UCSD-AML1 (cell line): ENCODE results near the gene ZNF789.
"Not testable (repeated sequence)": the region's sequence is repeated elsewhere in the genome, so short reads cannot be mapped to it uniquely, and the experiment has no call there.

Experiments
- DNase-seq: peaks from one replicate; lab custom pipeline; 2025; ENCODE audit not compliant: unreplicated experiment; lab: John Stamatoyannopoulos, UW

Gene ZNF789

DNA sequence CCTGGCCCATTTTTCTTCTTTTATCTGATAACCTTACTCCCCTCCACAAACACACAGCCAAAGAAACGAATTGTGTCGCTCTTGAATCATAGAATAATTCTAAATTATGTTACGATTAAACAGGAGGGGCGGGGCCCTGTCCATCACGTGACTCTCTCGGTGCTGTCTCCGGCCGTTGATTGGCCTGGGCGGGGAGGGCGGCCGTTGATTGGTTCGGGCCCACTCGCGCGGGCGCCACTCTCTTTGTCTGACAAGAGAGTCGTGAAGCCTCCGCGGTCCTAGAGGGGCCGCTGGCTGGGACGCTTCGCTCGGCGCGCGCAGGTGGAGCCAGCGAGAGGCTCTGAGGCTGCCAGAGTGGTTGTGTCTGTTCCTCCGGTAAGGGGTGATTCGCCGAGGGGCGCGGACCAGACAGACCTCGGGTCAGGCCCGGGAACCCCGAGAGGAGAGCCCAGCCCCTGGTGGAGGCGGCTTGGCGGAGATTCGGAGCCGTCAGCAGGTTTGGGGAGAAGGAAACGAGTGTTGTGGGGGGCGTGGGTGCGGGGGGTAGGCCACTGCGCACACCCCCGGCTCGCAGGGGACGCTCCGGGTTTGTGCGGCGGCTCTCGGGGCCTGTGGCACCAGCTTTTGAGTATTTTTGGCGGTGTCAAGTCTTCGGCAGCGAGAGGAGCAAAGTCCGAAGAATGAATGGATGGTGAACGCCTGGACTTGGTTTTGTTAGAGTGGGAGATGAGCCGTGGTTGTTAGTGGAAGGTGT lies at the start of gene ZNF789:
Gene ZNF789 (plus strand): TSS at position 330 of the 754 bp plus-strand sequence. CDS start 3,567 bp downstream, outside the sequence.
- DNase-seq = peak; percentile 88

DNA sequence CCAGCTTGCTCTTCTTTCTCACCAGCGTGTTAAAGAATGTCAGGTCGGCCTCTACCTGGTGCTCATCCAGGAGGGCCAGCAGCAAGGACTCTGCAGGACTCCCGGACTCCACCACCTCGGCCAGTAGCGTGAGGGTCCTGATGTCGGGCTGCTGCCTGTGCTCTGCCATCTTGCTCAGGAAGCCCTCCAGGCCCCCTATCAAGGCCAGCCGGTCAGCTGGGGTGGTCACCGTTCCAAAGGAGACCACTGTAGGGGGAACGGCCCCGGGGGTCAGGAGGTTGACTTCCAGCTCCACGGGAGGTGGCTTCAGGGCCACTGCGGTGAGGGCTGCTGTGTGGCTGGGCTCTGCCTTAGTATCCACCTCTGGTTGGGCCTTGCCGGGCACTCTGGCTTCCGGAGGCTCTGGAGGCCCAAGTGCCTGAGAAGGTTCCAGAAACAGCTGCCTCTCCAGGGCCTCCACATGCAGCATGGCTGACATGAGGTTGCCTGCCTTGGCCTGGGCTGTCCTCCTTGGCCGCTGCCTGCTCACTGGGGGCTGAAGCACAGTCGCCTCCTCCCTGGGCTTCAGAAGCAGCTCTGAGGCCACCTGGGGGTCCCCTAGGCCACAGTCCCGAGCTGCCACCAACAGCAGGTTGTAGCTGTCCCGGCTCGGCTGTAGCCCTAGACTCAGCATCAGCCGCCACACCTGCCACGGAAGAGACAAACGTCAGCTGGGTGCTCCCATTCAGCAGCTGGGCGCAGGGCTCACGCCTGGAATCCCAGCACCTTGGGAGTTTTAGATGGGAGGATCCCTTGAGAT lies 47.6 kb upstream of the ZNF789 start:
- DNase-seq = no peak

DNA sequence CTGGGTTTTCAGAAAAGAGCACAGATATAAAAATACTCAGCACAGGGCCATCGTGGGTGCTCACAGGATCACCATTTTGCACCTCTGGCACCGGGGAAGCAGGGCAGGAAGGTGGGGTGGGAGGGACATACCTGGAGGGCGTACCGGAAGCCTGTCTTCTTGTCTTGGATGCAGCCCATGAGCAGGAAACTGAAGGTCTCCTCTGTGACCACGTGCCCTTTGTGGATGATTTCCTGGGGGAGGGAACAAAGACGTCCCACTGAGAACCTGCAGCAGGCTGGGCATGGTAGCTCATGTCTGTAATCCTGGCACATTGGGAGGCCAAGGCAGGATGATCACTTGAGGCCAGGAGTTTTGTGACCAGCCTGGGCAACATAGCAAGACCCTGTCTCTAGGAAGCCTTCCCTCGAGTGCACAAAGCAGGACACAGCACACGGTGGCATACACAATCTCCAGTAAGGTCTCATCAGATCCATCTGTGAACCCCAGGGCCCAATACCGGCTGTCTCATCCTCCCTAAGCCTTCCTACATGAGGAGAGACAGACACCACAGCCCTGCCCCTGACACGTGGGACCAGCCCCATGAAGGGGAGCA lies 43.6 kb upstream of the ZNF789 start:
- DNase-seq = no peak

DNA sequence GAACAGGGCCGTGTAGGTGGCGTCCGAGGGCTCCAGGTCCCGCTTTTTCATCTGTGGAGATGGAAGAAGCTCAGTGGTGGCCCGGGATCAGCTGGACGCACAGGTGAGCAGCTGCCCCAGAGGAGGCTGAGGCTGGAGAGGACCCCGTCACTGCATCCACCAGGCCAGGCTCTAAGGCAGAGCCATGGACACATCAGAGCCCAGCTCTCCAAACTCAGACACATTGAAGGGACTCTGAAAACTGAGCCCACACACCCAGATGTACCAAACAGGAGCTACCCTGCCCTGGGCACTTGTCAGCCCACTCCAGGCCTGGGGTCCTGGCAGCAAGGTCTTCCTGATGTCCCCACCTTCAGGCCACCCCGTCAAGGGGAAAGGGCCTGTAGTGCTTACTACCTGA lies 42.9 kb upstream of the ZNF789 start:
- DNase-seq = no peak

DNA sequence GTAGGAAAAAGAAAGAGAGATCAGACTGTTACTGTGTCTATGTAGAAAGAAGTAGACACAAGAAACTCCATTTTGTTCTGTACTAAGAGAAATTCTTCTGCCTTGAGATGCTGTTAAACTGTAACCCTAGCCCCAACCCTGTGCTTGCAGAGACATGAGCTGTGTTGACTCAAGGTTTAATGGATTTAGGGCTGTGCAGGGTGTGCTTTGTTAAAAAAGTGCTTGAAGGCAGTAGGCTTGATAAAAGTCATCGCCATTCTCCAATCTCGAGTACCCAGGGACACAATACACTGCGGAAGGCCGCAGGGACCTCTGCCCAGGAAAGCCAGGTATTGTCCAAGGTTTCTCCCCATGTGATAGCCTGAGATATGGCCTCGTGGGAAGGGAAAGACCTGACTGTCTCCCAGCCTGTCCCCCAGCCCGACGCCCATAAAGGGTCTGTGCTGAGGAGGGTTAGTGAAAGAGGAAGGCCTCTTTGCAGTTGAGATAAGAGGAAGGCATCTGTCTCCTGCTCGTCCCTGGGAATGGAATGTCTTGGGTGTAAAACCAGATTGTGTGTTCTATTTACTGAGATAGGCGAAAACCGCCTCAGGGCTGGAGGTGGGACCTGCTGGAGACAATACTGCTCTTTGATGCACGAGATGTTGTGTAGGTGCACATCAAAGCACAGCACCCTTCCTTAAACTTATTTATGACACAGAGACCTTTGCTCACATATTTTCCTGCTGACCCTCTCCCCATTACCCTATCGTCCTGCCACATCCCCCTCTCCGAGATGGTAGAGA lies 40.7 kb upstream of the ZNF789 start:
- DNase-seq = not testable (repeated sequence)

DNA sequence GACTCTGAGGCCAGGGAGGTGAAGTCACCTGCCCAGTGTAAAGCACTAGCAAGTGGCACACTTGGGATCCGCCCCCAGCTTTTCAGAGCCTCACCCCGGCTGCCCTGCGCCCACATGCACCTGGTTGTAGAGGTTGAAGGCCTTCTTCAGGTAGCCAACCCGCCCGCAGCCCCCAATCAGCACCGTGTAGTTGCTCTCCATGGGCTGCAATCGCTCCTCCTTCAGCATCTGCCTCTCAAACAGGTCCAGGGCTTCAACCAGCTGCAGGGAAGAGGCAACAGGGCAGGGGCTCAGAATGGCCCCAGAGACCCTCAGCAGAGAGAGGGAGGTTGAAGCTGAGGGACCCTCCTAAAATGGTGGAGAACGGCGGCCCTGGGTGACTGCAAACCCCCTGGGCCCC lies 39.5 kb upstream of the ZNF789 start:
- DNase-seq = no peak

DNA sequence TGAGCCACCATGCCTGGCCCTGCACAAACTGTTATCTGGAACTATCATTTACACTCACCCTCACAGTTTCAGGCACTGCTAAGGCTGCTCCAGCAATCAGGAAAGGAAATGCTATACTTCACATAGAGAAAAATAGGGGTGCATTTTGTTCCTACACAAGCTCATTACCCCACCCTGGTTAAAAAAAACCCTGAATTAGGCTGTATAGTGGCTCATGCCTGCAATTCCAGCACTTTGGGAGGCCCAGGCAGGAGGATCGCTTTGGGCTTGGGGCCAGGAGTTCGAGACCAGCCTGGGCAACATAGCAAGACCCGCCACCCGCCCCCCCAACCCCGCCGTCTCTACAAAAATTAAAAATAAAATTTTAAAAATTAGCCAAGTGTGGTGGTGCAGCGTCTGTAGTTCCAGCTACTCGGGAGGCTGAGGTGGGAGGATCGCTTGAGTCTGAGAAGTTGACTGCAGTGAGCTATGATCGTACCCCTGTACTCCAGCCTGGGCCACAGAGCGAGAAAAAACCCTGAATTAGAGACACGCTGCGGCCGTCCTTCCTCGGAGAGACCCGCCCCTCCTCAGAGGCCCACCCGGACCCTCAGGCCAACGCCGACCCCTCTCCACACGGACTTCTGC lies 34.6 kb upstream of the ZNF789 start:
- no peak for DNase-seq

DNA sequence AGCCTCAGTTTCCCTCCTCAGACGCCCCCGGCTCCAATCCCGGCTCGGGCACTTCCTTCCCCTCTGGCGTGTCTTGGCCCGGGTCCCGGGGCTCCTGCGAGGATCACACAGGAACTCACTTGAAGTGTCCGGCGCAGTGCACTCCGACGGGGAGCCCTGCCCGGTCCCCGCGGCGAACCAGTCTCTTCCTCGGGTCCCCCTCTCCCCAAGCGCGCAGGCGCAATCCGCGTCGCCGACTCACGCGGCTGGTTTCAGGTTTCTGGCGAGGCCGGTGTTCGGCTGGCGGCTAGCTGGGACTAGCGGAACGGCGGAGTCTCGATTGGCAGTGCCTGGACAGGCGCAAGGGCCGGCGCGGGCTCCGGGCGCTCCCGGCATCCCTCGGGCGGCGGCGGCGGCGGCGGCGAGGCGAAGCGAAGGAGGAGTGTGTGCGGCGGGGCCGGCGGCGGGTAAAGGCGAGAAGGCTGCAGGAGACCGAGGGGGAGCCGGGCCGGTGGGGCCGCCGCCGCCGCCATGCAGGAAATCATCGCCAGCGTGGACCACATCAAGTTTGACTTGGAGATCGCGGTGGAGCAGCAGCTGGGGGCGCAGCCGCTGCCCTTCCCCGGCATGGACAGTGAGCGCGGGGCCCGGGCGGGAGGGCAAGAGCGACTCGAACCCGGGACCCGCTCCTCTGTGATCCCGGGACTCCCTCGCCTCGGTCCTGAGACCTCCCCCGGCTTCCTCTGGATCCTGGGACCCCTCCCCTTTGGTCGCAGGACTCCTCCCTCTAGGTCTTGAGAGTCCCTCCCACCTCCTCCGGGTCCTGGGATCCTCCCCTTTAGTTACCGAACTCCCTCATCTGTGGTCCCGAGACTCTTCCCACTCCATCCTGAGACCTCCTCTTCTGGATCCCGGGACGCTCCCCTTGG lies 33.9 kb upstream of the ZNF789 start, which contains the start of the genes CPSF4 and PTCD1:
Gene CPSF4 (plus strand): TSS at position 371 of the 908 bp plus-strand sequence. CDS start 140 bp downstream, at position 511.
Gene PTCD1 (minus strand): TSS at position 226 of the 908 bp plus-strand sequence. CDS start 3,556 bp downstream, outside the sequence.
- peak; percentile 84 for DNase-seq

DNA sequence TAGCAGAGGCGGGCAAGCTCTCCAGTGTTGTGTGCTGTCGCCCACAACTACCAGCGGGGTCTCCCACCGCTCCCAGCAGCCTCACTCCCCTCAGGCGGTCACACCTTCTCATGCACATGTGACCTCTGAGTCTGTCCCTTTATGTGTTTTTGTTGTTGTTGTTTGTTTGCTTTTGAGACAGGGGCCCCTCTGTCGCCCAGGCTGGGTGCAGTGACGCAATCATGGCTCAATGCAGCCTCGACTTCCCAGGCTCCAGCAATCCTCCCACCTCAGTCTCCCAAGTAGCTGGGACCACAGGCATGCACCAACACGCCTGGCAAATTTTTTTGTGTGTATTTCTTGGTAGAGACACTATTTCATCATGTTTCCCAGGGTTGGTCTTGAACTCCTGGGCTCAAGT lies 32.5 kb upstream of the ZNF789 start:
- DNase-seq = no peak

DNA sequence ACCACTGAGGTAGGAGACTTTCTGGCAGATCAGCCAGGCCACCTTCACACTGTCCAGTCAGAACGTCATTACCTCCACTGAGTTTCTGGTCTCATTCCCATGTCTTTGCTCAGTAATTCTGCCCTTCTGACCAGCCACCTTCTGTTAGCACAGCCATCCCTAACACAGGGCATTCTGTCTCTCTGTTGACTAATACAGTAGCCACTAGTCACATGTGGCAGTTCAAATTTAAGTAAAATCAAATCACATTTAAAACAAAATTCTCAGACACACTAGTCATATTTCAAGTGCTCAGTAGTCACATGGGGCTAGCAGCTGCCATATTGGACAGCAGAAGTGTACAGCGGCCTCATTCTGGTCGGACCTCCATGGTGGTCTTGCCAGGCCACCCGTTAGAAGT lies 26.6 kb upstream of the ZNF789 start:
- no peak for DNase-seq

DNA sequence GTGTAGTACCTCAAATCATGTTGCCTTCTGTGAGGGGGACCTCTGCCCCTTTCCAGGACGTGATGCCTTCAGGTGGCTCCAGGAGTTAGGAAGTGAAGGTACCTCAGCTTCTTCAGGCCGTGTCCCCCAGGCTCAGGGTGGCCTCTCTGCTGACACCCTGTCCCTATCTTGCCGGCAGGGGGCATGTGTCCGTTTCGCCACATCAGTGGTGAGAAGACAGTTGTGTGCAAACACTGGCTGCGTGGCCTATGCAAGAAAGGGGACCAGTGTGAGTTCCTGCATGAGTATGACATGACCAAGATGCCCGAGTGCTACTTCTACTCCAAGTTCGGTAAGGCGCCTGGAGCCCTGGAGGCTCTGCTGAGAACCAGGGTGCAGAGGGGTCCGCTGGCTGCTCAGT lies 24.7 kb upstream of the ZNF789 start:
- no peak for DNase-seq

DNA sequence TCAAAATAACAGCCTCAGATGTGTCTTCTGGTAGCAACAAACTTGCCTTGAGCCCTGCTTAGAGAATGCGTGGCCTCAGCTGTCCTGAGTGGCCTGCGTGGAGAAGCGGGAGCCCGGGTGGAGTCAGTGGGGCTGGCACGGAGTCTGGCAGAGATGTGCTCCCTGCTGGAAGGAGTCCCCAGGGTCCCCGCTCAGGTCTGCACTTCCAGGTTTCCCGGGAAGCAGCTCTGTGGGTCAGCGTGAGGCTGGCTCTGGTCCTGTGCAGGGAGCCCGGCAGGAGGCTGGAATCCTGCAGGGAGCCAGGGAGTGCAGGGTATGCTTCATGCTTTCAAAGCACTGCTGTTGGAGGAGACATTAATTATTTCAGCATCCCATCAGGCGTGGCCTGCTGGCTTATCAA lies 23.8 kb upstream of the ZNF789 start:
- no peak for DNase-seq

DNA sequence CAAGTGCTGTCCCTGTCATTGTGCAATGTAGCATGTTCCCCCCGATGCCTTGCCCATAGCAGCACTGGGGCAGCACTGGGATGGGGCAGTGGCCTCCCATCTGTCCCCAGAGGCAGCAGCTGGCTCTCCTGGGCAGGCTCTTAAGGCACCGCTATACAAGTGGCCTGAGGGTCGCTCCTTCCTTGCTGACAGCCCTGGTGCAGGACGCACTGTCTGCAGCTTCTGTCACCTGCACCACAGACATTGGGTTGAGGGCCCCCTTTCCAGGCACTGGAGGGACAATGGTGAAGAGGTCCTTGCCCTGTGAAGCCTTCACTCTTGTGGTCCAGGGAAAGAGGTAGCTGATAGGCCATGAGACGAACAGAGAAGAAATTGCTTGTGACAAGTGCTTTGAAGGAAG lies 23.4 kb upstream of the ZNF789 start:
- DNase-seq = no peak

DNA sequence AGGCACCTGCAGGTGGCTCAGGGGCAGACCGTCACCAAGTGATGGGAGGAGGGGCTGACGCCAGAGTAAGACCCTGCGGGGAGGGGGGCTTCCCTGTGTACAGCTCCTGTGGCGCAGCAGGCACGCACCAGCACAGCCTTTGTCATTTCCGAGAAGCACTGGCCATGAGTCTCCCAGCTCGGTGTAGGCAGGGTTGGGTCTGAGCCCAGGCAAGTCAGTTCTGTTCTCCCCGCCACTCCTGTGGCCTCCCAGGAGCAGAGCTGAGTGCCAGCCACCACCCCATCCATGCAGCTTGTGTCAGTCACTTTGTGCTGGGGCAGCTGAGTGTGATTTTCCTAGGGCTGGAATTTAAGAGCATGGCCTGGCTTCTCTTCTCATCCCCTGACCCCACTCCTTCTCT lies 20.8 kb upstream of the ZNF789 start:
- DNase-seq = no peak

DNA sequence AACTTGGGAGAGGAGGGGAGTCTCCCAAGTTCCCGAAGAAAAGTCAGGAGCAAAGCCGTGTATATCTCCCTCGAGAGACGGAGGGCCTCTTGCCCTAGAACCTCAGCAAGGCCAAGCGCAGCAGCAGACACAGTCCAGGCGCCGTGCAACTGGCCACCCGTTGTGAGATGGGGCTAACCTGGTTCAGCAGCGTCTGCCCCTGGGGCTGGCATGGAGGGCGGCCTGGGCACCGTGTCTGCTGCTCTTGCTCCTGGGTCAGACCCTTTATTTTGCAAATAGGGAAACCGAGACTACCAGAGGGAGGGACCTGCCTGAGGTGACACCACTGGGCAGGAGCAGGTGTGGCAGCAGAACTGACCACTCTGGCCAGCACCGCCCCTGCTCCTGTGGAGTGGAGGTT lies 20.1 kb upstream of the ZNF789 start:
- no peak for DNase-seq

DNA sequence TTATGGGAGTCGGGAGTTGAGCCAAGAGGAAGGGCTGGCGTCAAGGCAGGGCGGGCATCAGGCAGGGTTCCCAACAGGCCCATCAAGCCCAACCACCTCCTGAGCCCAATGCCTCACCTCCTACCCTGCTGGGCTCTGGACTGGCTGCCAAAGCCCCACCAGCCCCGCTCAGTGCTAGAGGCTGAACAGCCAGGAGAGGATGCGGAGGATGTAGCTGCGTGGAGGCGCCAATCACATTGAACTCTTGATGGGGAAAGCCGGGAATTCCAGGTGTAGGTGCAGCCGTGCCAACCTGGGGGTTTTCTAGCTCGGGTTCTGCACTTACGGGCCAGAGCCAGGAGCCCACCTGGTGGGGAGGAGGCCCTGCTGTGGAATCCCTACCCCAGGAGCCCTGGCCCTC lies 19.6 kb upstream of the ZNF789 start:
- no peak for DNase-seq

DNA sequence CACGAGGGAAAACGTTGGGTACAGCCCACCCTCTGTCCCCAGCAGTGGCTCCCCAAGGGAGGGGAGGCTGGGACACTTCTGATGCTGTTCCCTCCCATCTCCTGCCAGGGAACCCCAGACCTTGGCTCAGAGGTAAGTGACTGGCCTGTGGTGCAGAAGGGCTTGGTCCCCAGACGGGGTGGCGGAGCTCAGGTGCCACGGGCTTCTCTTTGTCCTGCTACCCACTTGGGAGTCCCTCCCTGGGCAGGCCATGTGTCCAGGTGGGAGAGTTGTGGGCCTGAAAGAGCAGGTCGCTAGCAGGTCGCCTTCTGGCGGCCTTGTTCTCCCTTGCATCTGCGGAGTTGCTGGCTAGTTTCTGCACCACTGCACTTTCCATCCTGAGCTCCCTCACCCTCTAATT lies 16.8 kb upstream of the ZNF789 start:
- DNase-seq = no peak

DNA sequence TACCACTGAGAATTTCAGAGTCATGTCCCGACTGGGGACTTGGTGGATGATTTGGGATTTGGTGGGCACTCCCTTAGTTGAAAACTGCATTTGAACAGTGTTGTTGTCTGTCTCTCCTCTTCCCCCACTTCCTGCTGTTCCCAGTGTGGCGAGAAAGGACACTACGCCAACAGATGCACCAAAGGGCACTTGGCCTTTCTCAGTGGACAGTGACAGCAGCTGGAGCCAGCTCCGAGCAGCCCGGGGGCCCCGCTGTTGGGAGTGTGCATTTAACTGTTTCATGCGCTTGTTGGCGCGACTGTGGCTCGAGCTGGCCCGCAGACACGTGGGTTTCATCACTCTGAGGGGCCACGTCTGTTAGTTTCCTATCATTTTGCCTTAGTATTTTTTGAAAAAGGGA lies 16.4 kb upstream of the ZNF789 start:
- DNase-seq = no peak

DNA sequence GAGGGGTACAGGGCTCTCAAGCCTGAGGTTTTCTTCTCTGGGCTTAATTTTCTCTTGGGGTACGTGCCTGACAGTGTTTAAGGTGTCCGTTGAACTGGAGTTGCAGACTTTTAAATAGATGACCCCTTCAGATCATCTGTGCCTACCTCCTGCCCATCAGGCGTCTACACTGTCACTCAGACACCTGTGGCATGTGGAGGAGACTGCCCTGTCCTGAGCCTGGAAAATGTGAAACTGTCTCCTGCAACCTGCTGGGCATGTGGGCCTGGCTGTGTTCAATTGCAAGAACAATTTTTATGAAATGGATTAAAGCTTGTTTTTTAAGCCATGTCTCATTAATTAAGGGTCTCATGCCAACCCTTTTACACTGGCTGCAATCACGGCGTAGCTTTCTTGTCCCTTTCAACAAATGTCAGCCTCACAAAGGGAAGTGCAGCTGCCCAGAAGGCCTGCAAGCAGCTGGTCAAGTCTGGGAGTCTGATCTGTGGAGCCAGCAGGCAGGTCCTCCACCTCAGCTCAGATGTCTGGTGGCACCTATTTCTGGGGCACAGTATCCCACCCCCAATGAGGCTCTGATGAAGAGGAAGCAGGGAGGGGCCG lies 15.5 kb upstream of the ZNF789 start:
- no peak for DNase-seq
